K562 (cell line): Measurements from ENCODE around the gene GNS. TPM values are rescaled to one million over a fixed set of nuclear protein-coding genes. Genes with fewer than 3 reads are reported as not detected.

Experiments used
- ATAC-seq: fragments of 200-7000 bp; cut with Tn5 transposase; 3 replicates; pipeline ENCODE4 v1.9.1; 2020; ENCODE audit warnings: moderate library complexity
- BruUV-seq: library from RNA; stranded (reverse); fragments of 400-500 nt; replicated peaks from 2 replicates; lab custom pipeline; 2021; lab: Mats Ljungman, UMichigan
- CTCF ChIA-PET: fragments of 300-600 bp; formaldehyde crosslinking; extraction: SDS; loops from one replicate; lab custom pipeline; 2021; ENCODE audit warnings: low intra/inter-chr PET ratio; lab: Yijun Ruan, JAX
- POLR2A ChIA-PET: fragments of 300-600, 350-650 bp; sonication (Branson Sonifier 250); formaldehyde crosslinking; extraction: SDS; loops from one replicate; lab custom pipeline; 2021; ENCODE audit warnings: antibody characterized with exemption, inconsistent platforms; lab: Yijun Ruan, JAX
- DNase-seq, 4 experiments: peaks; one replicate each; pipeline versions ENCODE4 v3.0.0 to v3.0.0-alpha.2; 2011 to 2018; ENCODE audit warnings: low spot score in 3 of 4, mixed read lengths in 3 of 4; ENCODE audit errors: extremely low read depth in 1 of 4
- FAIRE-seq: peaks from 2 replicates; lab custom pipeline; 2011; peaks lifted over from hg19 to GRCh38; lab: Jason Lieb, UNC
- H2AFZ ChIP-seq: 2 replicates; pipeline ENCODE4 v1.6.0; 2011; ENCODE audit warnings: low read depth, low read length, control low read depth, inconsistent platforms
- H3K27ac ChIP-seq: fragments of 200-600 bp; 3 replicates; pipeline ENCODE4 v1.8.0; 2011; ENCODE audit warnings: low read depth, mild to moderate bottlenecking, control low read depth, inconsistent platforms, low read length, moderate library complexity, mixed read lengths; ENCODE audit errors: extremely low read depth
- H3K27me3 ChIP-seq, 2 experiments: fragments of 300-600 bp in 1 of 2; 2 replicates in 1 of 2; 3 replicates in 1 of 2; pipeline versions ENCODE4 v1.6.0 to v1.8.0; 2011; ENCODE audit warnings: inconsistent platforms in 2 of 2, low read length in 2 of 2, mild to moderate bottlenecking in 1 of 2, mixed read lengths in 1 of 2, moderate library complexity in 1 of 2; ENCODE audit not compliant: control insufficient read depth in 2 of 2, insufficient read depth in 2 of 2
- H3K36me3 ChIP-seq: fragments of 300-600 bp; 3 replicates; pipeline ENCODE4 v1.8.0; 2011; ENCODE audit warnings: mild to moderate bottlenecking, low read length, inconsistent platforms; ENCODE audit not compliant: control insufficient read depth, insufficient read depth
- H3K4me1 ChIP-seq, 2 experiments: fragments of 200-600 bp in 1 of 2; replicated peaks in 1 of 2; 2 replicates in 1 of 2; 3 replicates in 1 of 2; pipeline versions ENCODE4 v1.5.1 to v1.8.0; 2011; ENCODE audit warnings: inconsistent platforms in 2 of 2, low read length in 2 of 2, mild to moderate bottlenecking in 1 of 2, mixed read lengths in 1 of 2, moderate library complexity in 1 of 2; ENCODE audit not compliant: control insufficient read depth in 2 of 2, insufficient read depth in 2 of 2
- H3K4me2 ChIP-seq: 2 replicates; pipeline ENCODE4 v1.6.1; 2011; ENCODE audit warnings: low read length, control low read depth, inconsistent platforms, mixed read lengths; ENCODE audit not compliant: insufficient read depth
- H3K4me3 ChIP-seq: fragments of 200-600 bp; sonication (generic), shearing (Covaris generic); 2 replicates; pipeline ENCODE4 v1.5.1; 2016; ENCODE audit warnings: control low read depth, inconsistent platforms
- H3K79me2 ChIP-seq: fragments of 200-600 bp; 3 replicates; pipeline ENCODE4 v1.8.0; 2011; ENCODE audit warnings: low read length, inconsistent platforms; ENCODE audit not compliant: control insufficient read depth, insufficient read depth
- H3K9ac ChIP-seq, 2 experiments: 2 replicates each; pipeline versions ENCODE4 v1.6.0 to v1.6.1; 2011; ENCODE audit warnings: low read depth in 2 of 2, low read length in 2 of 2, control low read depth in 1 of 2, inconsistent platforms in 1 of 2, mild to moderate bottlenecking in 1 of 2, mixed read lengths in 1 of 2; ENCODE audit not compliant: insufficient read depth in 1 of 2
- H3K9me1 ChIP-seq: one replicate; pipeline ENCODE4 v1.6.0; 2011; ENCODE audit warnings: inconsistent platforms, mild to moderate bottlenecking, low read length, moderate library complexity; ENCODE audit not compliant: control insufficient read depth, insufficient read depth
- H3K9me3 ChIP-seq: replicated peaks from 2 replicates; pipeline ENCODE4 v1.5.1; 2011; ENCODE audit warnings: low read depth, low read length, inconsistent platforms; ENCODE audit not compliant: control insufficient read depth, insufficient read depth
- H4K20me1 ChIP-seq: replicated peaks from 2 replicates; pipeline ENCODE4 v1.6.1; 2011; ENCODE audit warnings: low read length, inconsistent platforms, mixed read lengths; ENCODE audit not compliant: control insufficient read depth, insufficient read depth
- BRF1 ChIP-seq: IDR thresholded peaks from 3 replicates; pipeline ENCODE4 v1.6.1; 2011; ENCODE audit warnings: borderline replicate concordance, mild to moderate bottlenecking; ENCODE audit not compliant: insufficient read length; ENCODE audit errors: extremely low read depth
- DDX20 ChIP-seq: fragments of 450-650 bp; IDR thresholded peaks from 2 replicates; pipeline ENCODE4 v1.6.1; 2016; ENCODE audit warnings: missing genetic modification characterization, low read depth, mild to moderate bottlenecking, missing compliant biosample characterization, moderate library complexity
- NR3C1 ChIP-seq: sonication (generic); formaldehyde crosslinking; IDR thresholded peaks from 2 replicates; pipeline ENCODE4 v1.8.1; 2022; ENCODE audit warnings: missing genetic modification reagents
- SAP30 ChIP-seq: fragments of 200-600 bp; sonication (generic); IDR thresholded peaks from 2 replicates; pipeline ENCODE4 v1.6.1; 2012; ENCODE audit warnings: borderline replicate concordance, low read depth, mild to moderate bottlenecking, moderate library complexity, low read length, control low read depth, inconsistent platforms; ENCODE audit not compliant: insufficient read depth, poor library complexity, severe bottlenecking
- ZNF592 ChIP-seq: fragments of 450-650 bp; IDR thresholded peaks from 2 replicates; pipeline ENCODE4 v1.6.1; 2017; ENCODE audit warnings: antibody characterized with exemption, mild to moderate bottlenecking
- ZNF655 ChIP-seq: fragments of 250-450 bp; sonication (Bioruptor Pico); IDR thresholded peaks from 2 replicates; pipeline ENCODE4 v1.5.0; 2021
- WGBS: fragments of 100-300 bp; shearing (Covaris generic); methylation state at CpG from one replicate; pipeline ENCODE4 v1.1.6; 2016; ENCODE audit warnings: low coverage, mixed read lengths; ENCODE audit not compliant: insufficient coverage; ENCODE audit errors: missing lambda C conversion rate; 5-methylcytosine and 5-hydroxymethylcytosine counted together
- in situ Hi-C: fragments of 300-500 bp; cut with MboI; formaldehyde crosslinking; loops from 4 replicates; pipeline ENCODE4 v1.15.0; 2018; ENCODE audit warnings: inconsistent platforms, mixed read lengths
- intact Hi-C: fragments of 100-400 bp; cut with micrococcal nuclease; formaldehyde crosslinking; loops from 2 replicates; pipeline ENCODE4 v1.14.2; 2022
- polyA plus RNA-seq, 8 experiments: library from polyadenylated mRNA; depleted of rRNA in 4 of 8; stranded (reverse) in 5 of 8; unstranded in 3 of 8; fragments of >200 nt; fragmentation: Nextera tagmentation in 2 of 8; fragmentation: Illumina TruSeq in 1 of 8; extraction: Ambion mirVana in 2 of 8; extraction: Trizol in 1 of 8; gene quantifications; 2 replicates each; pipeline versions ENCODE4 v1.2.1 to v1.2.3, GENCODE V29; 2011 to 2014; ENCODE audit warnings: inconsistent platforms in 1 of 8, missing spikeins in 1 of 8
- total RNA-seq, 7 experiments: library from RNA; depleted of rRNA in 6 of 7; stranded (reverse); fragments of >200 nt in 6 of 7; fragmentation: Illumina TruSeq in 2 of 7; extraction: Trizol in 2 of 7; gene quantifications; 2 replicates each; pipeline versions ENCODE4 v1.2.1 to v1.2.3, GENCODE V29; 2011 to 2021; ENCODE audit warnings: low replicate concordance in 1 of 7
- TF ChIP-seq, protein P1 (sequence below): fragments of 250-450 bp; sonication (Bioruptor Pico); IDR thresholded peaks from 2 replicates; pipeline ENCODE4 v1.5.1; 2021; ENCODE audit warnings: mild to moderate bottlenecking

GNS gene
- total and polyA plus RNA-seq, 9 of the 15 experiments (the other 6 are each of a cell fraction or from before 2014, with no cell fraction given), result 4.6 to 30.3 (median 18.9) TPM

DNA sequence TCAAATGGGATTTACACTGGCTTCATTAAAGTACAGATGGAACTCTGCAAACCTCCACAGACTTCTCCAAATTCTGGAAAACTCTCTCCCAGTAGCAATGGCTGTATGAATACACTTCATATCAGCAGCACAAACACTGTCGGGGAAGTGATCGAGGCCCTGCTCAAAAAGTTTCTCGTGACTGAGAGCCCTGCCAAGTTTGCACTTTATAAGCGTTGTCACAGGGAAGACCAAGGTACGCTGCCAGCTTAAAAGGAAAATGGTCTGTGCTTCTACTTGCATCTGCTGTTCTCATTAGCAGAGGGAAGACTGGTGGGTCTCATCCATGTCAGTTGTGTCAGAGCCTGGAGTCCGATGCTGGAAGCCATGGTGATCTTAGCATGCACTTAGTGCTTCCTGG lies 71.0 kb downstream of the GNS start:
- Histone ChIP-seq H3K36me3 (peaks cover 57% of the 10 kb centered on the region), H3K27me3 (no peaks in the 10 kb centered on the region), H3K9me1 (no peaks in the 10 kb centered on the region), H3K79me2 (peaks cover 7% of the 10 kb centered on the region; the same call in 2 of the 3 replicates), H4K20me1 (no peaks in the 10 kb centered on the region), H3K4me2 (no peak overlapping the region), H3K27ac (no peak overlapping the region), H3K9me3 (no peaks in the 10 kb centered on the region), H3K9ac (no peak overlapping the region), H3K4me3 (no peak overlapping the region), H3K4me1 (peaks cover 0 to under 1% of the 10 kb centered on the region in 2 experiments; a peak in 1 of 5 replicates), H2AFZ (no peak overlapping the region)
- ATAC-seq, result no peak
- ChIA-PET POLR2A (interaction anchor here (1.3 kb wide), 1 partner anchor 28 kb away, joined by 3 read pairs; no protein-coding TSS in a partner anchor), CTCF (no interaction called here)
- in situ Hi-C loops (no loop called here), intact Hi-C loops (no loop called here)
- BruUV-seq, result no TSS peak
- TF ChIP-seq NR3C1 (CRISPR knock-in tag), result no peak
- no peak for TF ChIP-seq DDX20 (tag)
- TF ChIP-seq SAP30, result no peak
- WGBS, result 88% methylated on average over 6 of the region's 6 CpGs
- no peak for DNase-seq
- no peak for FAIRE-seq

DNA sequence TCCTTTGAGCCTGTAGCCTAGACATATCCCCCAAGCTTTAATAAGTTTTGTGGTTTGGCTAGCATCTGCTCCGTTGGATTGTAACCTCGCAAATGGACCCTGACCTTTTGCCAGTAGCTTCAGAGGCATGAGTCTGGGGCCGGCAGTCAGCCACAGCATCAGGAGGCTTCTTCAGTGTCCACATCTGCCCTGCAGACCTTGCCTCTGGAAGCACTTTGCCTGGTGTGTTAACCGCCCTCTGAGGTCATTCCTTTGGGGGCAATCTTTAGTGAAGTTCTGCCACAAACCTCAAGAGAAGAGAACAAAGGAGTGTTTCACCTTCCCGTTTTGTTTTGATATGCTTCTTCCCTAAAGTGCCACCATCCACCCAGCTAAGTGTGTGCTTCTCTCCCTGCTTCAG lies 71.4 kb downstream of the GNS start:
- Histone ChIP-seq H3K27ac (no peak overlapping the region), H3K79me2 (peaks cover 11% of the 10 kb centered on the region), H4K20me1 (no peaks in the 10 kb centered on the region), H3K9me1 (no peaks in the 10 kb centered on the region), H3K4me2 (no peak overlapping the region), H3K9ac (0 out of 4 replicates have a peak overlapping the region, but pooled peaks of 1 of the 2 experiments have one; percentile 33), H3K4me3 (no peak overlapping the region), H2AFZ (no peak overlapping the region), H3K4me1 (no peaks in the 10 kb centered on the region), H3K36me3 (peaks cover 57% of the 10 kb centered on the region), H3K9me3 (no peaks in the 10 kb centered on the region), H3K27me3 (no peaks in the 10 kb centered on the region)
- ChIA-PET POLR2A (interaction anchor here (1.3 kb wide), 1 partner anchor 28 kb away, joined by 3 read pairs; no protein-coding TSS in a partner anchor), CTCF (no interaction called here)
- WGBS, result 66% methylated on average over 5 of the region's 5 CpGs
- DNase-seq (no peak), FAIRE-seq (no peak), ATAC-seq (no peak)
- BruUV-seq, result no TSS peak
- intact Hi-C loops, result no loop called here
- in situ Hi-C loops, result no loop called here
- TF ChIP-seq SAP30 (no peak), ZNF592 (no peak), BRF1 (no peak), ZNF655 (CRISPR knock-in tag) (no peak)
- TF ChIP-seq, protein P1, sequence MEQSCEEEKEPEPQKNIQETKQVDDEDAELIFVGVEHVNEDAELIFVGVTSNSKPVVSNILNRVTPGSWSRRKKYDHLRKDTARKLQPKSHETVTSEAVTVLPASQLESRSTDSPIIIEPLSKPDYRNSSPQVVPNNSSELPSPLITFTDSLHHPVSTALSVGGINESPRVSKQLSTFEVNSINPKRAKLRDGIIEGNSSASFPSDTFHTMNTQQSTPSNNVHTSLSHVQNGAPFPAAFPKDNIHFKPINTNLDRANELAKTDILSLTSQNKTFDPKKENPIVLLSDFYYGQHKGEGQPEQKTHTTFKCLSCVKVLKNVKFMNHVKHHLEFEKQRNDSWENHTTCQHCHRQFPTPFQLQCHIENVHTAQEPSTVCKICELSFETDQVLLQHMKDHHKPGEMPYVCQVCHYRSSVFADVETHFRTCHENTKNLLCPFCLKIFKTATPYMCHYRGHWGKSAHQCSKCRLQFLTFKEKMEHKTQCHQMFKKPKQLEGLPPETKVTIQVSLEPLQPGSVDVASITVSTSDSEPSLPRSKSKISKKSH, result no peak
